Trophoblast cell (in vitro differentiated cells and primary cell): ENCODE measurements around the gene ERG28. TPM values are rescaled to one million over a fixed set of nuclear protein-coding genes. Genes with fewer than 3 reads are reported as not detected.

Source experiments
- DNase-seq, 2 donors: peaks; one replicate each; pipeline ENCODE4 v3.0.0-alpha.2; 2016
- H2AFZ ChIP-seq: 2 replicates; pipeline ENCODE4 v1.6.1; 2013; ENCODE audit warnings: low read length, moderate library complexity, mild to moderate bottlenecking; ENCODE audit not compliant: insufficient read depth, poor library complexity
- H2AK5ac ChIP-seq: 2 replicates; pipeline ENCODE4 v1.6.1; 2013; ENCODE audit warnings: mild to moderate bottlenecking, low read length
- H2BK120ac ChIP-seq: 2 replicates; pipeline ENCODE4 v1.6.1; 2013; ENCODE audit warnings: low read length, mild to moderate bottlenecking, moderate library complexity; ENCODE audit not compliant: insufficient read depth, poor library complexity
- H2BK12ac ChIP-seq: 2 replicates; pipeline ENCODE4 v1.6.1; 2013; ENCODE audit warnings: mild to moderate bottlenecking, low read length, moderate library complexity
- H2BK5ac ChIP-seq: 2 replicates; pipeline ENCODE4 v1.6.1; 2013; ENCODE audit warnings: low read length, low read depth, moderate library complexity, mild to moderate bottlenecking; ENCODE audit not compliant: poor library complexity
- H3K14ac ChIP-seq: 2 replicates; pipeline ENCODE4 v1.6.1; 2013; ENCODE audit warnings: mild to moderate bottlenecking, low read length
- H3K18ac ChIP-seq: 2 replicates; pipeline ENCODE4 v1.6.1; 2013; ENCODE audit warnings: mild to moderate bottlenecking, low read length
- H3K23ac ChIP-seq: 2 replicates; pipeline ENCODE4 v1.6.1; 2013; ENCODE audit warnings: low read length
- H3K27ac ChIP-seq: 2 replicates; pipeline ENCODE4 v1.5.1; 2013; ENCODE audit warnings: low read depth, mild to moderate bottlenecking, inconsistent platforms, low read length, moderate library complexity
- H3K27me3 ChIP-seq: 2 replicates; pipeline ENCODE4 v1.6.1; 2013; ENCODE audit warnings: inconsistent platforms, mild to moderate bottlenecking, low read length, moderate library complexity; ENCODE audit not compliant: insufficient read depth
- H3K36me3 ChIP-seq, 2 experiments: 1 replicate in 1 of 2; 2 replicates in 1 of 2; pipeline ENCODE4 v1.6.1; 2013; ENCODE audit warnings: low read length in 2 of 2, mild to moderate bottlenecking in 2 of 2, moderate library complexity in 1 of 2; ENCODE audit not compliant: insufficient read depth in 2 of 2, control insufficient read depth in 1 of 2
- H3K4ac ChIP-seq: 2 replicates; pipeline ENCODE4 v1.6.1; 2013; ENCODE audit warnings: low read depth, mild to moderate bottlenecking, low read length, moderate library complexity
- H3K4me1 ChIP-seq, 2 experiments: 1 replicate in 1 of 2; 2 replicates in 1 of 2; pipeline ENCODE4 v1.6.1; 2013; ENCODE audit warnings: low read length in 2 of 2, mild to moderate bottlenecking in 2 of 2, moderate library complexity in 1 of 2; ENCODE audit not compliant: insufficient read depth in 2 of 2, control insufficient read depth in 1 of 2
- H3K4me2 ChIP-seq: 2 replicates; pipeline ENCODE4 v1.6.1; 2013; ENCODE audit warnings: inconsistent platforms, mild to moderate bottlenecking, low read length, moderate library complexity
- H3K4me3 ChIP-seq: 2 replicates; pipeline ENCODE4 v1.5.1; 2013; ENCODE audit warnings: mild to moderate bottlenecking, low read depth, low read length, inconsistent platforms
- H3K79me1 ChIP-seq: one replicate; pipeline ENCODE4 v1.6.1; 2013; ENCODE audit warnings: low read length
- H3K79me2 ChIP-seq: 2 replicates; pipeline ENCODE4 v1.6.1; 2013; ENCODE audit warnings: low read length, mild to moderate bottlenecking; ENCODE audit not compliant: control insufficient read depth, insufficient read depth, poor library complexity
- H3K9ac ChIP-seq: 2 replicates; pipeline ENCODE4 v1.6.1; 2013; ENCODE audit warnings: mild to moderate bottlenecking, low read length
- H3K9me3 ChIP-seq: 2 replicates; pipeline ENCODE4 v1.6.1; 2013; ENCODE audit warnings: low read depth, mild to moderate bottlenecking, control low read depth, inconsistent platforms, low read length; ENCODE audit not compliant: insufficient read depth
- H4K12ac ChIP-seq: 2 replicates; pipeline ENCODE4 v1.6.1; 2013; ENCODE audit warnings: low read depth, mild to moderate bottlenecking, low read length, moderate library complexity
- H4K8ac ChIP-seq: 2 replicates; pipeline ENCODE4 v1.6.1; 2013; ENCODE audit warnings: low read depth, mild to moderate bottlenecking, low read length, moderate library complexity
- H4K91ac ChIP-seq: one replicate; pipeline ENCODE4 v1.6.1; 2013; ENCODE audit warnings: low read depth, mild to moderate bottlenecking, low read length, moderate library complexity
- WGBS: extraction: QIAGEN DNeasy Blood & Tissue Kit; methylation state at CpG from one replicate; pipeline ENCODE4 v1.1.7; 2013; ENCODE audit warnings: missing lambda C conversion rate; ENCODE audit not compliant: insufficient read length, insufficient coverage; ENCODE audit errors: extremely low coverage; 5-methylcytosine and 5-hydroxymethylcytosine counted together
- polyA plus RNA-seq: library from polyadenylated mRNA; stranded (reverse); fragments of 200-250 nt; gene quantifications from 2 replicates; pipeline ENCODE4 v1.2.3, GENCODE V29; 2013

ERG28 gene
- polyA plus RNA-seq, result 63.2 and 64.2 TPM in 2 replicates

GRCh38 chr14:75660630-75661498 lies at the start of gene ERG28, which contains the start of gene TTLL5:
Gene ERG28, minus strand, starts transcription at chr14:75660876. Its CDS starts 3,374 bp downstream, at chr14:75657502.
Gene TTLL5, plus strand, starts transcription at chr14:75661246. Its CDS starts 1,904 bp downstream, at chr14:75663150.
- Histone ChIP-seq H2BK120ac (peak within 1 kb of the TSS; percentile 89), H3K9me3 (no peaks in the 10 kb centered on the region), H2AK5ac (peak within 1 kb of the TSS; percentile 17), H2AFZ (peak within 1 kb of the TSS; percentile 97), H4K12ac (peak within 1 kb of the TSS; percentile 81), H3K4me1 (peaks cover 0 to 6% of the 10 kb centered on the region in 2 experiments), H4K8ac (peak within 1 kb of the TSS; percentile 89), H3K27me3 (no peaks in the 10 kb centered on the region), H3K23ac (no peak within 1 kb of the TSS), H2BK5ac (peak within 1 kb of the TSS; percentile 81), H3K4me3 (peak within 1 kb of the TSS; percentile 84), H3K36me3 (peaks cover 4 to 18% of the 10 kb centered on the region in 2 experiments), H3K79me2 (peaks cover 6% of the 10 kb centered on the region), H3K27ac (peak within 1 kb of the TSS; percentile 86), H4K91ac (peak within 1 kb of the TSS; percentile 79), H3K79me1 (peaks cover 6% of the 10 kb centered on the region), H2BK12ac (peak within 1 kb of the TSS; percentile 26), H3K9ac (peak within 1 kb of the TSS; percentile 86), H3K14ac (peak within 1 kb of the TSS; percentile 90), H3K4me2 (peak within 1 kb of the TSS; percentile 59), H3K4ac (peak within 1 kb of the TSS; percentile 89), H3K18ac (peak within 1 kb of the TSS; percentile 67)
- no CpG with 5 or more reads among the region's 60 CpGs for WGBS
- peak; percentile 99 to 100 for DNase-seq

GRCh38 chr14:75709207-75709812 lies 48.6 kb upstream of the ERG28 start:
- Histone ChIP-seq H3K27me3 (no peaks in the 10 kb centered on the region), H3K14ac (no peak overlapping the region), H3K4me2 (no peak overlapping the region), H3K36me3 (peaks cover 0 to 5% of the 10 kb centered on the region in 2 experiments), H2BK5ac (no peak overlapping the region), H3K18ac (no peak overlapping the region), H3K79me2 (no peaks in the 10 kb centered on the region), H2AFZ (no peak overlapping the region), H3K27ac (no peak overlapping the region), H3K9ac (no peak overlapping the region), H3K4ac (no peak overlapping the region), H2BK120ac (no peak overlapping the region), H3K4me3 (no peak overlapping the region), H2AK5ac (no peak overlapping the region), H3K9me3 (no peaks in the 10 kb centered on the region), H2BK12ac (no peak overlapping the region), H3K4me1 (peaks cover 4% of the 10 kb centered on the region in 2 experiments), H3K23ac (no peak overlapping the region), H4K12ac (no peak overlapping the region), H3K79me1 (peaks cover 6% of the 10 kb centered on the region), H4K8ac (no peak overlapping the region), H4K91ac (peak overlapping the region; percentile 6)
- WGBS, result no CpG with 5 or more reads among the region's 10 CpGs
- DNase-seq, result peak; percentile 67 to 90

GRCh38 chr14:75705014-75705413 lies 44.3 kb upstream of the ERG28 start:
- Histone ChIP-seq H3K27ac (no peak overlapping the region), H2AK5ac (no peak overlapping the region), H3K4ac (no peak overlapping the region), H3K23ac (no peak overlapping the region), H2BK5ac (no peak overlapping the region), H2AFZ (no peak overlapping the region), H4K12ac (no peak overlapping the region), H4K91ac (no peak overlapping the region), H3K4me2 (no peak overlapping the region), H3K14ac (no peak overlapping the region), H3K79me1 (no peaks in the 10 kb centered on the region), H3K27me3 (no peaks in the 10 kb centered on the region), H3K4me1 (no peaks in the 10 kb centered on the region), H4K8ac (no peak overlapping the region), H3K9ac (no peak overlapping the region), H2BK12ac (no peak overlapping the region), H3K18ac (no peak overlapping the region), H3K79me2 (no peaks in the 10 kb centered on the region), H2BK120ac (no peak overlapping the region), H3K36me3 (peaks cover 7 to 11% of the 10 kb centered on the region in 2 experiments), H3K9me3 (no peaks in the 10 kb centered on the region), H3K4me3 (no peak overlapping the region)
- DNase-seq, result peak in 1 of 2 donors; percentile 71
- no CpG with 5 or more reads among the region's 3 CpGs for WGBS

- Histone ChIP-seq H3K27ac (no peak overlapping the region), H3K4me3 (no peak overlapping the region), H3K79me1 (no peaks in the 10 kb centered on the region), H4K91ac (no peak overlapping the region), H3K4ac (no peak overlapping the region), H4K8ac (no peak overlapping the region), H3K14ac (no peak overlapping the region), H4K12ac (no peak overlapping the region), H3K79me2 (no peaks in the 10 kb centered on the region), H3K23ac (no peak overlapping the region), H3K9ac (no peak overlapping the region), H3K18ac (no peak overlapping the region), H2BK12ac (no peak overlapping the region), H2BK5ac (no peak overlapping the region), H3K9me3 (no peaks in the 10 kb centered on the region), H2AFZ (no peak overlapping the region), H3K4me2 (no peak overlapping the region), H3K27me3 (no peaks in the 10 kb centered on the region), H3K36me3 (peaks cover 13 to 14% of the 10 kb centered on the region in 2 experiments), H2BK120ac (no peak overlapping the region), H2AK5ac (no peak overlapping the region), H3K4me1 (no peaks in the 10 kb centered on the region)
- DNase-seq, result no peak
- WGBS, result no CpG with 5 or more reads among the region's 1 CpG
Measured at GRCh38 chr14:75703467-75703866, 42.8 kb upstream of the ERG28 start.
